Uterus (tissue), 4 donors: ENCODE data around the gene SPATA9. TPM values are rescaled to one million over a fixed set of nuclear protein-coding genes. Genes with fewer than 3 reads are reported as not detected.

Source experiments
- DNase-seq, 2 donors: peaks; one replicate each; pipeline ENCODE4 v3.0.0-alpha.2; 2019 to 2020
- H3K27ac ChIP-seq, 2 donors: fragments of 200-600 bp; sonication (generic); 1 replicate in 1 of 2; 2 replicates in 1 of 2; pipeline ENCODE4 v1.5.1; 2016 to 2018
- H3K27me3 ChIP-seq, 2 donors: fragments of 200-600 bp; sonication (generic); one replicate each; pipeline ENCODE4 v1.5.1; 2018 to 2019; ENCODE audit warnings: control low read depth in 1 of 2
- H3K36me3 ChIP-seq, 2 donors: fragments of 200-600 bp; sonication (generic); one replicate each; pipeline ENCODE4 v1.5.1; 2019; ENCODE audit warnings: control low read depth in 1 of 2
- H3K4me1 ChIP-seq, 2 donors: fragments of 200-600 bp; sonication (generic); one replicate each; pipeline ENCODE4 v1.5.1; 2018 to 2019; ENCODE audit warnings: control low read depth in 1 of 2
- H3K4me3 ChIP-seq, 2 donors: fragments of 200-600 bp; sonication (generic); 1 replicate in 1 of 2; 2 replicates in 1 of 2; pipeline ENCODE4 v1.5.1; 2018 to 2019; ENCODE audit warnings: mild to moderate bottlenecking in 1 of 2
- H3K9me3 ChIP-seq, 2 donors: fragments of 200-600 bp; sonication (generic); one replicate each; pipeline ENCODE4 v1.5.1; 2019; ENCODE audit warnings: control low read depth in 1 of 2
- POLR2A ChIP-seq, 2 donors: fragments of 450-650 bp; IDR thresholded peaks; one replicate each; pipeline ENCODE4 v1.6.1; 2016; ENCODE audit warnings: antibody characterized with exemption in 2 of 2, mild to moderate bottlenecking in 1 of 2, moderate library complexity in 1 of 2
- intact Hi-C: fragments of 100-400 bp; cut with DNase I; formaldehyde crosslinking; loops from one replicate; pipeline ENCODE4 v1.15.1; 2023; ENCODE audit warnings: low total_unique reads
- total RNA-seq, 4 donors: library from RNA; depleted of rRNA in 3 of 4; stranded (reverse); fragments of >200 nt in 3 of 4; gene quantifications; one replicate each; pipeline versions ENCODE4 v1.1.0 to v1.2.4, GENCODE V29; 2014 to 2023
- TF ChIP-seq, protein P1 (sequence below), 4 experiments: fragments of 200-600 bp in 2 of 4; fragments of 450-650 bp in 2 of 4; sonication (generic) in 2 of 4; IDR thresholded peaks; one replicate each; pipeline ENCODE4 v1.5.1; 2016 to 2019; ENCODE audit warnings: antibody characterized with exemption in 4 of 4, mild to moderate bottlenecking in 2 of 4, moderate library complexity in 1 of 4
- donor health status: DM: yes; HTN: yes; CAD: no.

Gene SPATA9
- total RNA-seq, 4 donors from 2014 or later = 0.34 to 1.6 TPM; not detected in 2

GRCh38 chr5:95631991-95632675 lies 50.7 kb downstream of the SPATA9 start:
- DNase-seq = no peak
- Histone ChIP-seq H3K27me3 (no peaks in the 10 kb centered on the region), H3K9me3 (no peaks in the 10 kb centered on the region), H3K36me3 (no peaks in the 10 kb centered on the region), H3K4me3 (no peak overlapping the region), H3K27ac (no peak overlapping the region), H3K4me1 (no peaks in the 10 kb centered on the region)
- TF ChIP-seq, protein P1, sequence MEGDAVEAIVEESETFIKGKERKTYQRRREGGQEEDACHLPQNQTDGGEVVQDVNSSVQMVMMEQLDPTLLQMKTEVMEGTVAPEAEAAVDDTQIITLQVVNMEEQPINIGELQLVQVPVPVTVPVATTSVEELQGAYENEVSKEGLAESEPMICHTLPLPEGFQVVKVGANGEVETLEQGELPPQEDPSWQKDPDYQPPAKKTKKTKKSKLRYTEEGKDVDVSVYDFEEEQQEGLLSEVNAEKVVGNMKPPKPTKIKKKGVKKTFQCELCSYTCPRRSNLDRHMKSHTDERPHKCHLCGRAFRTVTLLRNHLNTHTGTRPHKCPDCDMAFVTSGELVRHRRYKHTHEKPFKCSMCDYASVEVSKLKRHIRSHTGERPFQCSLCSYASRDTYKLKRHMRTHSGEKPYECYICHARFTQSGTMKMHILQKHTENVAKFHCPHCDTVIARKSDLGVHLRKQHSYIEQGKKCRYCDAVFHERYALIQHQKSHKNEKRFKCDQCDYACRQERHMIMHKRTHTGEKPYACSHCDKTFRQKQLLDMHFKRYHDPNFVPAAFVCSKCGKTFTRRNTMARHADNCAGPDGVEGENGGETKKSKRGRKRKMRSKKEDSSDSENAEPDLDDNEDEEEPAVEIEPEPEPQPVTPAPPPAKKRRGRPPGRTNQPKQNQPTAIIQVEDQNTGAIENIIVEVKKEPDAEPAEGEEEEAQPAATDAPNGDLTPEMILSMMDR (IDR thresholded peaks at IDR 0.05) = no peak
- TF ChIP-seq POLR2A (IDR thresholded peaks at IDR 0.05) = no peak
- intact Hi-C loops = no loop called here

GRCh38 chr5:95631255-95631958 lies 51.4 kb downstream of the SPATA9 start:
- intact Hi-C loops = no loop called here
- DNase-seq = no peak
- Histone ChIP-seq H3K4me3 (no peak overlapping the region), H3K27ac (no peak overlapping the region), H3K9me3 (no peaks in the 10 kb centered on the region), H3K27me3 (no peaks in the 10 kb centered on the region), H3K36me3 (no peaks in the 10 kb centered on the region), H3K4me1 (no peaks in the 10 kb centered on the region)
- TF ChIP-seq POLR2A (IDR thresholded peaks at IDR 0.05) = no peak
- TF ChIP-seq, protein P1 (IDR thresholded peaks at IDR 0.05) = no peak

DNA sequence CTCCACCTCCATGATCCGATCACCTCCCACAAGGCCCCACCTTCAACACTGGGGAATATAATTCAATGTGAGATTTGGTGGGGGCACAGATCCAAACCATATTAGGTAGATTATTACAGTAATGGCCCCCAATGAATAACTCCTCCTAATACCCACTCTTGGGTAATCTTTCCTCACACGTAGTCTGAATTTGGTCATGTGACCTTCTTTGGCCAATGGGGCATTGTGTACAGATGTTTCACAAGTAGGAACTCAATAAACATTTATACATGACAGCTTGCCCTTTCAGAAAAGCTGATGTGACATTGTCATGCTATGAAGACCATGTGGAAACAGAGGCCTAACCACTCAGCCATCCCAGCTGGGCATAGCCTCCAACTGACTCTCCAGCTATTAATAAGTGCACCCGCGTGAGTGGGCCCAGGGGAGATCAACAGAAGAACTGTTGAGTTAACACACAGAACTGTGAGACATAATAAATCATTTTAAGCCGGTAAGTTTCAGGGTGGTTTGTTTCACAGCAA lies 52.3 kb downstream of the SPATA9 start:
- intact Hi-C loops = no loop called here

DNA sequence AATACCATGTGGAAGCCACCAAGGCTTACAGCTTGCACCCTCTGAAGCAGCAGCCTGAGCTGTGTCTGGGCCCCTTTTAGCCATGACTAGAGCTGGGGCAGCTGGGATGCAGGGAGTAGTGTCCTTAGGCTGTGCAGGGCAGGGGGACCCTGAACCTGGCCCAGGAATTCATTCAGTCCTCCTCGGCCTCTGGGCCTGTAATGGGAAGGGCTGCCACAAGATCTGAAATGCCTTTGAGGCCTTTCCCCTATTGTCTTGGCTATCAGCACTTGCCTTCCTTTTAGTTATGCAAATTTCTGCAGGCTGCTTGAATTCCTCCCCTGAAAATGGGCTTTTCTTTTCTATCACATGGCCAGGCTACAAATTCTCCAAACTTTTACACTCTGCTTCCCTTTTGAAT lies 53.9 kb downstream of the SPATA9 start:
- Histone ChIP-seq H3K27ac (no peak overlapping the region), H3K4me3 (no peak overlapping the region), H3K36me3 (no peaks in the 10 kb centered on the region), H3K4me1 (no peaks in the 10 kb centered on the region), H3K9me3 (no peaks in the 10 kb centered on the region), H3K27me3 (no peaks in the 10 kb centered on the region)
- no peak for TF ChIP-seq POLR2A (IDR thresholded peaks at IDR 0.05)
- TF ChIP-seq, protein P1 (IDR thresholded peaks at IDR 0.05) = no peak
- DNase-seq = no peak
- intact Hi-C loops = no loop called here

More for the DNA sequence above, 52.3 kb downstream of the SPATA9 start:
- no peak overlapping the region for H3K27ac ChIP-seq
- H3K27me3 ChIP-seq = no peaks in the 10 kb centered on the region
- H3K4me1 ChIP-seq = no peaks in the 10 kb centered on the region
- no peaks in the 10 kb centered on the region for H3K9me3 ChIP-seq
- H3K36me3 ChIP-seq = no peaks in the 10 kb centered on the region
- TF ChIP-seq, protein P1 (IDR thresholded peaks at IDR 0.05) = no peak
- no peak for TF ChIP-seq POLR2A (IDR thresholded peaks at IDR 0.05)
- no peak for DNase-seq
- H3K4me3 ChIP-seq = no peak overlapping the region
